Superior temporal gyrus (tissue), 1 donor: ENCODE measurements around the gene SIGLEC11.

ENCODE experiments used
- DNase-seq: peaks from one replicate; pipeline ENCODE4 v3.0.0-alpha.2; 2016; ENCODE audit errors: extremely low spot score

The SIGLEC11 gene

GRCh38 chr19:49906879-49907564, 54.0 kb downstream of the SIGLEC11 start:
- peak; percentile 71 for DNase-seq

- DNase-seq, result no peak
These were observed 56.8 kb downstream of the SIGLEC11 start for GRCh38 chr19:49904136-49904535.
